ENCODE data around the gene TSPAN17. TPM values are rescaled to one million over a fixed set of nuclear protein-coding genes. Genes with fewer than 3 reads are reported as not detected.
"Not testable (repeated sequence)": the region's sequence is repeated elsewhere in the genome, so short reads cannot be mapped to it uniquely, and the experiment has no call there.

The TSPAN17 gene
- total RNA-seq, 1 donor from 2014 or later: 47.9 TPM

GRCh38 chr5:176677209-176677939, 30.1 kb downstream of the TSPAN17 start:
- DNase-seq (ENCODE audit: low read depth): no peak

- DNase-seq (ENCODE audit: low read depth): no peak
Observed at GRCh38 chr5:176678584-176678983, 31.3 kb downstream of the TSPAN17 start.

- no peak for DNase-seq (ENCODE audit: low read depth)
Observed at GRCh38 chr5:176679365-176680225, 32.3 kb downstream of the TSPAN17 start.

GRCh38 chr5:176680226-176680563, 32.9 kb downstream of the TSPAN17 start:
- no peak for DNase-seq (ENCODE audit: low read depth)

GRCh38 chr5:176682016-176682531, 34.8 kb downstream of the TSPAN17 start:
- no peak for DNase-seq (ENCODE audit: low read depth)

GRCh38 chr5:176685010-176685409, 37.7 kb downstream of the TSPAN17 start:
- DNase-seq (ENCODE audit: low read depth): no peak

GRCh38 chr5:176687247-176687646, 40.0 kb downstream of the TSPAN17 start:
- no peak for DNase-seq (ENCODE audit: low read depth)

GRCh38 chr5:176687881-176688280, 40.6 kb downstream of the TSPAN17 start:
- no peak for DNase-seq (ENCODE audit: low read depth)

- no peak for DNase-seq (ENCODE audit: low read depth)
Observed at GRCh38 chr5:176690911-176691310, 43.6 kb downstream of the TSPAN17 start.

- DNase-seq (ENCODE audit: low read depth): no peak
Observed at GRCh38 chr5:176691524-176691923, 44.2 kb downstream of the TSPAN17 start.

- no peak for DNase-seq (ENCODE audit: low read depth)
Observed at GRCh38 chr5:176692326-176692725, 45.0 kb downstream of the TSPAN17 start.

- peak; percentile 58 for DNase-seq (ENCODE audit: low read depth)
Observed at GRCh38 chr5:176692839-176693476, 45.7 kb downstream of the TSPAN17 start.

- DNase-seq (ENCODE audit: low read depth): no peak
Observed at GRCh38 chr5:176693477-176693851, 46.2 kb downstream of the TSPAN17 start.

- DNase-seq (ENCODE audit: low read depth): no peak
Observed at GRCh38 chr5:176694146-176694545, 46.9 kb downstream of the TSPAN17 start.

GRCh38 chr5:176694631-176695030, 47.3 kb downstream of the TSPAN17 start:
- no peak for DNase-seq (ENCODE audit: low read depth)

- DNase-seq (ENCODE audit: low read depth): no peak
Observed at GRCh38 chr5:176695073-176695472, 47.8 kb downstream of the TSPAN17 start.

- no peak for DNase-seq (ENCODE audit: low read depth)
Observed at GRCh38 chr5:176697267-176697933, 50.1 kb downstream of the TSPAN17 start.

- peak; percentile 18 for DNase-seq (ENCODE audit: low read depth)
Observed at GRCh38 chr5:176697934-176698538, 50.8 kb downstream of the TSPAN17 start.

- not testable (repeated sequence) for DNase-seq (ENCODE audit: low read depth)
Observed at GRCh38 chr5:176699446-176699845, 52.2 kb downstream of the TSPAN17 start.

GRCh38 chr5:176700239-176700847, 53.1 kb downstream of the TSPAN17 start:
- no peak for DNase-seq (ENCODE audit: low read depth)

Data from myocyte (in vitro differentiated cells).